H1 (cell line): ENCODE measurements around the gene FADS3.

Experiments
- MAFK ChIP-seq: IDR thresholded peaks from 2 replicates; pipeline ENCODE4 v1.6.1; 2012; ENCODE audit warnings: low read depth, mild to moderate bottlenecking, improper control_type of control experiment, low read length
- RAD21 ChIP-seq, 2 experiments: IDR thresholded peaks in 1 of 2; conservative IDR thresholded peaks in 1 of 2; 2 replicates each; pipeline ENCODE4 v1.6.1; 2011; ENCODE audit warnings: low read depth in 2 of 2, low read length in 2 of 2, improper control_type of control experiment in 1 of 2, inconsistent platforms in 1 of 2, mild to moderate bottlenecking in 1 of 2, moderate library complexity in 1 of 2
- SIN3A ChIP-seq, 2 experiments: IDR thresholded peaks in 1 of 2; conservative IDR thresholded peaks in 1 of 2; 2 replicates each; pipeline ENCODE4 v1.6.1; 2011 to 2012; ENCODE audit warnings: low read length in 2 of 2, improper control_type of control experiment in 1 of 2, low read depth in 1 of 2, mild to moderate bottlenecking in 1 of 2
- TF ChIP-seq, protein P1 (sequence below): IDR thresholded peaks from 2 replicates; pipeline ENCODE4 v1.6.1; 2011; ENCODE audit warnings: low read depth, mild to moderate bottlenecking, low read length; ENCODE audit not compliant: insufficient read depth

DNA sequence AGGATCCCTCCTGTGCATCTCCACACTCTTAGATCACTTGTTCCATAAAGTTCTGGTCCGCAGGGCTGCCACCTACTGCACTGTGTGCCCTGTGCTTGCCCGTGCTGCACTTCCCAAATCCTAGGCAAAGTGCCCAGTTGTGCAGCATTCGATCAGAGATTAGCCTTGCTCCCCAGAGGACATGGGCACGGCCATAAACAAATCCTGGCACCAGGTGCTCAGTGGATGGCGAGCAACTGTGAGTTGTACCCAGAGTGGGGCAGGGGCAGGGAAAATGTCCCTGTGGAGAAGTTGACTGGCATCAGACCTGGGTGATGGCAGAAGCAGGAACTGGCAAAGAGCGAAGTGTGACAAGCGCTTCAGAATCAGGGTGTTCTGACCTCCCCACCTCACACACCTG, 58.6 kb downstream of the FADS3 start:
- TF ChIP-seq, protein P1, sequence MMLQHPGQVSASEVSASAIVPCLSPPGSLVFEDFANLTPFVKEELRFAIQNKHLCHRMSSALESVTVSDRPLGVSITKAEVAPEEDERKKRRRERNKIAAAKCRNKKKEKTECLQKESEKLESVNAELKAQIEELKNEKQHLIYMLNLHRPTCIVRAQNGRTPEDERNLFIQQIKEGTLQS: no peak
- TF ChIP-seq SIN3A (conservative IDR thresholded peaks at IDR 0.05 in 1 of 2, IDR thresholded peaks at IDR 0.05 in 1 of 2; ENCODE audit: low read depth in 1 of 2, low read length in 2 of 2): no peak
- TF ChIP-seq RAD21 (IDR thresholded peaks at IDR 0.05 in 1 of 2, conservative IDR thresholded peaks at IDR 0.05 in 1 of 2; ENCODE audit: low read depth in 2 of 2, low read length in 2 of 2): no peak
- no peak for TF ChIP-seq MAFK
